ENCODE data around the gene DCST2. TPM values are rescaled to one million over a fixed set of nuclear protein-coding genes. Genes with fewer than 3 reads are reported as not detected.
"Not testable (repeated sequence)": the region's sequence is repeated elsewhere in the genome, so short reads cannot be mapped to it uniquely, and the experiment has no call there.

The DCST2 gene
- total RNA-seq, 1 experiment from 2014 or later: 0.18 TPM

- Histone ChIP-seq H3K27ac (ENCODE audit: low read length) (no peak overlapping the region), H3K9me2 (replicated peaks; ENCODE audit: low read length) (no peaks in the 10 kb centered on the region), H3K4me1 (ENCODE audit: insufficient read depth, low read length) (no peaks in the 10 kb centered on the region), H3K4me2 (ENCODE audit: low read length) (no peak overlapping the region), H3K9me3 (ENCODE audit: low read length) (no peaks in the 10 kb centered on the region), H3K4me3 (ENCODE audit: low read length) (no peak overlapping the region), H3K36me3 (ENCODE audit: low read depth, low read length) (peaks cover 38% of the 10 kb centered on the region), H3K9ac (ENCODE audit: low read length) (no peak overlapping the region), H2AFZ (ENCODE audit: low read length) (no peak overlapping the region), H3F3A (ENCODE audit: low read length, unreplicated experiment) (no peaks in the 10 kb centered on the region), H3K27me3 (ENCODE audit: low read length) (no peaks in the 10 kb centered on the region), H4K20me1 (ENCODE audit: low read length) (peaks cover 16% of the 10 kb centered on the region; the same call in 1 of the 2 replicates), H3K79me2 (ENCODE audit: low read length) (peaks cover 58% of the 10 kb centered on the region)
- no TSS peak for BruUV-seq (replicated peaks)
- DNase-seq (no peak), ATAC-seq (no peak)
- TF ChIP-seq EZH2 (IDR thresholded peaks at IDR 0.05; ENCODE audit: low read length, unreplicated experiment) (no peak), CTCF (conservative IDR thresholded peaks at IDR 0.05; ENCODE audit: low read depth, low read length) (peak; percentile 47; the same call in 1 of the 2 replicates)
- CTCF ChIA-PET: interaction anchor here (1.6 kb wide), 1 partner anchor 29 kb away, joined by 6 read pairs; no protein-coding TSS in a partner anchor
- POLR2A ChIA-PET (ENCODE audit: unreplicated experiment): interaction anchor here (0.5 kb wide), 1 partner anchor 16 kb away, joined by 4 read pairs; no protein-coding TSS in a partner anchor
- intact Hi-C loops (cut with micrococcal nuclease): loop anchor here (10.0 kb wide), 1 partner anchor 576 kb away; the partner anchor contains the start of gene ASH1L
These were observed 45.3 kb downstream of the DCST2 start for GRCh38 chr1:154988058-154988954.

GRCh38 chr1:154987326-154987725 lies 46.3 kb downstream of the DCST2 start:
- Histone ChIP-seq H3K4me3 (ENCODE audit: low read length) (no peak overlapping the region), H3K36me3 (ENCODE audit: low read depth, low read length) (peaks cover 38% of the 10 kb centered on the region), H3K9ac (ENCODE audit: low read length) (no peak overlapping the region), H3K27ac (ENCODE audit: low read length) (no peak overlapping the region), H3K27me3 (ENCODE audit: low read length) (no peaks in the 10 kb centered on the region), H3F3A (ENCODE audit: low read length, unreplicated experiment) (peaks cover 2% of the 10 kb centered on the region), H2AFZ (ENCODE audit: low read length) (no peak overlapping the region), H3K9me3 (ENCODE audit: low read length) (no peaks in the 10 kb centered on the region), H4K20me1 (ENCODE audit: low read length) (peaks cover 16% of the 10 kb centered on the region; the same call in 1 of the 2 replicates), H3K79me2 (ENCODE audit: low read length) (peaks cover 59% of the 10 kb centered on the region), H3K4me1 (ENCODE audit: insufficient read depth, low read length) (peaks cover 6% of the 10 kb centered on the region), H3K9me2 (replicated peaks; ENCODE audit: low read length) (no peaks in the 10 kb centered on the region), H3K4me2 (ENCODE audit: low read length) (no peak overlapping the region)
- CTCF ChIA-PET: interaction anchor here (1.6 kb wide), 1 partner anchor 30 kb away, joined by 6 read pairs; no protein-coding TSS in a partner anchor
- POLR2A ChIA-PET (ENCODE audit: unreplicated experiment): no interaction called here
- BruUV-seq (replicated peaks): no TSS peak
- no peak for DNase-seq
- TF ChIP-seq EZH2 (IDR thresholded peaks at IDR 0.05; ENCODE audit: low read length, unreplicated experiment) (no peak), EZH2phosphoT487 (IDR thresholded peaks at IDR 0.05; ENCODE audit: borderline replicate concordance, low read length) (no peak), CTCF (conservative IDR thresholded peaks at IDR 0.05; ENCODE audit: low read depth, low read length) (no peak)
- intact Hi-C loops (cut with micrococcal nuclease): loop anchor here (10.0 kb wide), 1 partner anchor 577 kb away; the partner anchor contains the start of gene ASH1L
- ATAC-seq: no peak

- H3K27me3 ChIP-seq (ENCODE audit: low read length); CTCF ChIA-PET; H2AFZ ChIP-seq (ENCODE audit: low read length); H3K9me2 ChIP-seq (replicated peaks; ENCODE audit: low read length); H3K9me3 ChIP-seq (ENCODE audit: low read length); H3K27ac ChIP-seq (ENCODE audit: low read length); H3K4me1 ChIP-seq (ENCODE audit: insufficient read depth, low read length); ATAC-seq; H3K9ac ChIP-seq (ENCODE audit: low read length); BruUV-seq (replicated peaks); H3F3A ChIP-seq (ENCODE audit: low read length, unreplicated experiment); H3K4me3 ChIP-seq (ENCODE audit: low read length); H3K4me2 ChIP-seq (ENCODE audit: low read length); DNase-seq; POLR2A ChIA-PET (ENCODE audit: unreplicated experiment): not testable (repeated sequence)
- H3K36me3 ChIP-seq (ENCODE audit: low read depth, low read length): peaks cover 38% of the 10 kb centered on the region
- H3K79me2 ChIP-seq (ENCODE audit: low read length): peaks cover 59% of the 10 kb centered on the region
- peaks cover 16% of the 10 kb centered on the region; the same call in 1 of the 2 replicates for H4K20me1 ChIP-seq (ENCODE audit: low read length)
- intact Hi-C loops (cut with micrococcal nuclease): loop anchor here (10.0 kb wide), 1 partner anchor 578 kb away; the partner anchor contains the start of gene ASH1L
These were observed 46.8 kb downstream of the DCST2 start for GRCh38 chr1:154986736-154987135.

Data from PC-3 (cell line).